SW480 (cell line): ENCODE results near the gene MYOC.
"Not testable (repeated sequence)": the region's sequence is repeated elsewhere in the genome, so short reads cannot be mapped to it uniquely, and the experiment has no call there.

ENCODE experiments used
- DNase-seq: peaks from one replicate; pipeline ENCODE4 v3.0.0-alpha.2; 2016; ENCODE audit warnings: low spot score

The MYOC gene

DNA sequence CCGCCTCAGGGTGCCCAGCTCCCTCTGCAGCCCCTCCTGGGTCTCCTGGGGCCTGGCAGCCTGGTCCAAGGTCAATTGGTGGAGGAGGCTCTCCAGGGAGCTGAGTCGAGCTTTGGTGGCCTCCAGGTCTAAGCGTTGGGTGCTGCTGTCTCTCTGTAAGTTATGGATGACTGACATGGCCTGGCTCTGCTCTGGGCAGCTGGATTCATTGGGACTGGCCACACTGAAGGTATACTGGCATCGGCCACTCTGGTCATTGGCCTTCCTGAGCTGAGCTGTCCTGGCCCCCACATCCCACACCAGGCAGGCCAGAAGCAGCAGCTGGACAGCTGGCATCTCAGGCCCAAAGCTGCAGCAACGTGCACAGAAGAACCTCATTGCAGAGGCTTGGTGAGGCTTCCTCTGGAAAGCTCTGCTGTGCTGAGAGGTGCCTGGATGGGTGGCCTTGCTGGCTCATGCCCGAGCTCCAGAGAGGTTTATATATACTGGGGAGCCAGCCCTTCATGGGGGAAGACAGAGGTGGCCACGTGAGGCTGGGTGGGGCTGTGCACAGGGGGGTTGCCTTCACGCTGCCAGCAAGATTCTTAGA is at the start of gene MYOC:
Gene MYOC (minus strand): TSS at position 455 of the 589 bp plus-strand sequence. CDS start 77 bp downstream, at position 378.
- no peak for DNase-seq

DNA sequence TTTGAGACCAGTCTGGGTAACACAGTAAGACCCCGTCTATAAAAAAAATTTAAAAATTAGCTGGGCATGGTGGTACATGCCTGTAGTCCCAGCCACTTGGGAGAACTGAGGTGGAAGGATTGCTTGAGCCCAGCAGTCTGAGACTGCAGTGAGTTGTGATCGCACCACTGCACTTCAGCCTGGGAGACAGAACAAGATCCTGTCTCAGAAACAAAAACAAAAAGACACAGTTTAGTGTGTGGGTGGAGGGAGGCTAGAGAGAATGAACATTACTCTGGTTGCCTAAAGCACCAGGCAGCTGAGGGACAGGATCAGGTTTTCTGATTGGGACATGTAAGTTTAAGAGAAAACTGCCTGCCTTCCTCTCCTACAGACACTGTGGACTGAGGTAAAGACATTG is 47.0 kb upstream of the MYOC start:
- DNase-seq: no peak

DNA sequence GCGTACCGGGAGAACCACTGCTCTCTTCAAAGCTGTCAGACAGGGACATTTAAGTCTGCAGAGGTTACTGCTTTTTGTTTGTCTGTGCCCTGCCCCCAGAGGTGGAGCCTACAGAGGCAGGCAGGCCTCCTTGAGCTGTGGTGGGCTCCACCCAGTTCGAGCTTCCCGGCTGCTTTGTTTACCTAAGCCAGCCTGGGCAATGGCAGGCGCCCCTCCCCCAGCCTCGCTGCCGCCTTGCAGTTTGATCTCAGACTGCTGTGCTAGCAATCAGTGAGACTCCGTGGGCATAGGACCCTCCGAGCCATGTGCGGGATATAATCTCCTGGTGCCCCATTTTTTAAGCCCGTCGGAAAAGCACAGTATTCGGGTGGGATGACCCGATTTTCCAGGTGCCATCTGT is 43.3 kb upstream of the MYOC start:
- DNase-seq: not testable (repeated sequence)

DNA sequence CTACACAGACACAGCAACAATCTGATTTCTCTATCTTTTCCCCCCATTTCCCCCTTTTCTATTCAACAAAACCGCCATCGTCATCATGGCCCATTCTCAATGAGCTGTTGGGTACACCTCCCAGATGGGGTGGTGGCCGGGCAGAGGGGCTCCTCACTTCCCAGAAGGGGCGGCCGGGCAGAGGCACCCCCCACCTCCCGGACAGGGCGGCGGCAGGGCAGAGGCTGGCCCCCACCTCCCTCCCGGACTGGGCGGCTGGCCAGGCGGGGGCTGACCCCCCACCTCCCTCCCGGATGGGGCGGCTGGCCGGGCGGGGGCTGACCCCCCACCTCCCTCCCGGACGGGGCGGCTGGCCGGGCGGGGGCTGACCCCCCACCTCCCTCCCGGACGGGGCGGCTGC is 41.1 kb upstream of the MYOC start:
- DNase-seq: not testable (repeated sequence)

DNA sequence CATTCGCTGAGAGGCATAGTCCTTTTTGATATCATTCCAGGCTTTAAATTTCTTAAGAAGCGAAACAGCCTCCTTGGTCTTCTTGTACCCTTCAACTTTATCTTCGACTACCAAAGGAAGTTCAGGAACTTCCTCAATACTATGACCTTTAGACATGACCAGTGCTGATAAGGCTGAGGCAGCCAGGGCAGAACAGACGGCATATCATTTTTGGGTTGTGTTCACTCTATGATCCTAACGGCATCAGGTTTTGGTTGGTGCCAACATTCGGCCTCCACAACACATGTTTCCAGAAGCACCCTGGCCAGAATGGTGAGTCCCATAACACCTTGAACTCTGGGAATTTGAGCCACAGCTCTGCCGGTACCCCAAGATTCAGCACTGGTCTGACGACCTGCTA is 31.4 kb upstream of the MYOC start:
- no peak for DNase-seq

DNA sequence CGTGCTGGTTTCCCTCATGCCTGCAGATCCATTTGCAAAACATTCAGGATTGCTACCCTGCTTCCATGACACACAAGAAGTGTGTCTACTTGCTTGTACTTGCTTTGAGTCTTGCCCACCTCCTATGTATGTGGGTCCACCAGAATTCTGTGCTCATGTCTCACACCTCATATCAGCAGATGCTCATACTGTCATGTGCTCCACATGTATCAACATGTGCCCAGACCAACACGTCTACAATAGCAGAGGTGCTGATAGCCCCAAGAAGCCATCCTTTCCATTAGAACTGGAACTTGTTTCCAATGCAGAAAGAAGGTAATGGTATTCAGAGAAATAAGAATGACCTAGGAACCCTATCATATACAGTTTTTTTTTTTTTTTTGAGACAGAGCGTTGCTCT is 27.9 kb upstream of the MYOC start:
- no peak for DNase-seq

- no peak for DNase-seq
These were observed 24.3 kb upstream of the MYOC start for GRCh38 chr1:171676823-171677222.

GRCh38 chr1:171674431-171675405 is 22.2 kb upstream of the MYOC start:
- no peak for DNase-seq

- DNase-seq: no peak
These were observed 18.3 kb upstream of the MYOC start for GRCh38 chr1:171670739-171671138.

DNA sequence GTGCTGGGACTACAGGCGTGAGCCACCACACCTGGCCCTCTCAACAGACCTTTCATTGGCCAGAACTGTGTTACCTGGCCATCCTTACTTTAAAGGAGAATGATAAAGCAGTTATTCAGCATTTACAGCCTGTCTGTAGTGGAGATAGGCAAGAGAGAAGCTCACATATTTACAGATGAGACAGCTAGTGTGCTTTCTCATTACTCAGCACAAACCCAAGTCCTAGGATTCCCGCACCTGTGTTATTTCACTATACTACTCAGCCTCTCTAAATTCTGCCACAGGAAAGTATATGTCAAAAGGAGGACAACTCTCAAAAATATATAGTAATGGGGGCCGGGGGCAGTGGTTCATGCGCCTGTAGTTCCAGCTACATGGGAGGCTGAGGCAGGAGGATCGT is 15.9 kb upstream of the MYOC start:
- DNase-seq: no peak

GRCh38 chr1:171666114-171666769 is 13.8 kb upstream of the MYOC start:
- DNase-seq: no peak

- DNase-seq: no peak
These were observed 12.5 kb upstream of the MYOC start for GRCh38 chr1:171664976-171665375.

DNA sequence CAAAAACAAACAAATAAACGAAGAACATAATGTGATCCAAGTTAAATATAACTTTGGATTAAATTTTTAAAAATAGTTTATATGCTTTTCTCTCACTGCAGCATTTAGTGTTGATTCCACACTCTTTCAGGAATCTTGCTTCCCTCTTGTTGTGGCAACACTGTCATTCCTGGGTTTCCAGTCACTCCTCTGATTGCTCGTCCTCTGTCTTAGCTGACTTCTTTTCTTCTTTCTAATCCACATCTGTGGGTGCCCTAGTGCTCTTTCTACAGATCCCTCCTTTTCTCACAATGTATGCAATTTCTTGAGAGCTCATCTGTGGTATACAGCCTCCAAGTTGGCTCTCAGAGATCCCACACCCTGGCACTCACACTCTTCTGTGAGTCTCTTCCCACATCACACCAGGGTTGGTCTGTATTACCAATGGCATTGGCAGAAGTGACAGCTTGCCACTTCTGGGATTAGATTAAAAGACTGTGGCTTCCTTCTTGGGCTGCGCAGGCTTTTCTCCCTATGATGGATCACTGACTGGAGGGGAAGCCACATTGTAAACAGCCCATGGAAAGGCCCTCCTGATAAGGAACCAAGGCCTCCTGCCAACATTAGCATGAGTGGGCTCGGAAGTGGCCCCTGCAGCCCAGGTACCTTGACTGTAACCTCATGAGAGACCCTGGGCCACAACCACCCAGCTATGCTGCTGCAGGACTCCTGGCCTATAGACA is 11.5 kb upstream of the MYOC start:
- DNase-seq: no peak

GRCh38 chr1:171663036-171663853 is 10.8 kb upstream of the MYOC start:
- DNase-seq: no peak

- DNase-seq: no peak
These were observed 8.7 kb upstream of the MYOC start for GRCh38 chr1:171661076-171661650.

GRCh38 chr1:171656206-171656605 is 3.7 kb upstream of the MYOC start:
- DNase-seq: not testable (repeated sequence)

- no peak for DNase-seq
These were observed 3.2 kb upstream of the MYOC start for GRCh38 chr1:171655746-171656116.

DNA sequence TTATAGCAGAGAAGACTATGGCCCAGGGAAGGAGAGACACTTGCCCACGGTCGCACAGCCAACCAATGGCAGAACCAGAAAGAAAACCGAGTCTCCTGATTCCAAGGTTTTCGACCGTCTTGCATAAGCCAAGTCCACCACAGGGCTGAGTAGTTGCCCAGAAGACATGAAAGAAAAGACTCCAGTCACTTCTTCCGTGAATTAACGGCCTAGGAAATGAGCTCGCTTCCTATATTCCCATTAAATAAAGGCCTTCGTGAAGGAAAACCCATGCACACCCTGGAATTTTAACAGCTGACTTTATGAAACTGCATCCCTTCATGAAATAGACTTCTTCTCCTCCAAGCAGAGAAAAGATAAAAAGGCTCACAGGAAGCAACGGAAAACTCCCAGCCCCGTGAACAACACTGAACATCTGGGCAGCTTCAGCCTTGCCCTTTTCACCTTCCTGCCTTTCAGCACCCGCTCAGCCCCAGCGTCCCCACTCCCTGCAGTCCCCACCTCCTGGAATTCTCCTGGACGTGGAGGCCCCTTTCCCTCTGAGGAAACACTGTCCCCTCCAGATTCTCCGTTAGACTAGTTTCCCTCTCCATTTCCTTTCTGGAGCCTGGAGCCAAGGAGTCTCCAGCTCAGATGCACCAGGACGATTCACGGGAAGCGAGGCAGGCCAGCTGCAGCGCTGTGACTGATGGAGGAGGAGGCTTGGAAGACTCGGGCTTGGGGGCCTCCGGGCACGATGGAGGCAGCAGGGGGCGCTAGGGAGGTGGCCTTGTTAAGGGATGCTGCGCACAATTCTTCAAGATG is 2.7 kb upstream of the MYOC start:
- no peak for DNase-seq

GRCh38 chr1:171654201-171654941 is 1.9 kb upstream of the MYOC start:
- no peak for DNase-seq
